ENCODE measurements around the gene KCNQ5.

Gene KCNQ5

GRCh38 chr6:73152966-73153757 lies 531.3 kb downstream of the KCNQ5 start:
- Histone ChIP-seq H2AFZ (ENCODE audit: low read depth, low read length) (no peak overlapping the region), H3K9me3 (ENCODE audit: insufficient read depth, low read length) (no peaks in the 10 kb centered on the region), H3K9ac (ENCODE audit: low read length) (no peak overlapping the region), H3K79me2 (ENCODE audit: low read length) (no peaks in the 10 kb centered on the region), H4K20me1 (ENCODE audit: insufficient read depth, low read length) (no peaks in the 10 kb centered on the region), H3K27ac (ENCODE audit: low read length) (no peak overlapping the region), H3K36me3 (replicated peaks; ENCODE audit: low read depth, low read length) (no peaks in the 10 kb centered on the region), H3K4me3 (ENCODE audit: low read length) (no peak overlapping the region), H3K4me2 (ENCODE audit: low read length) (no peak overlapping the region), H3K4me1 (ENCODE audit: low read length) (peaks cover 11% of the 10 kb centered on the region; the same call in 1 of the 2 replicates), H3K27me3 (ENCODE audit: low read depth, low read length) (no peaks in the 10 kb centered on the region)
- TF ChIP-seq EZH2phosphoT487 (IDR thresholded peaks at IDR 0.05; ENCODE audit: low read depth) (no peak), CTCF (IDR thresholded peaks at IDR 0.05; ENCODE audit: low read depth, low read length) (no peak)

GRCh38 chr6:73156793-73157767 lies 535.2 kb downstream of the KCNQ5 start:
- no peaks in the 10 kb centered on the region for H3K27me3 ChIP-seq (ENCODE audit: low read depth, low read length)
- no peak for TF ChIP-seq CTCF (IDR thresholded peaks at IDR 0.05; ENCODE audit: low read depth, low read length)
- TF ChIP-seq EZH2phosphoT487 (IDR thresholded peaks at IDR 0.05; ENCODE audit: low read depth), result no peak
- H3K27ac ChIP-seq (ENCODE audit: low read length), result no peak overlapping the region
- H3K9me3 ChIP-seq (ENCODE audit: insufficient read depth, low read length), result no peaks in the 10 kb centered on the region
- H4K20me1 ChIP-seq (ENCODE audit: insufficient read depth, low read length), result no peaks in the 10 kb centered on the region
- no peak overlapping the region for H3K4me2 ChIP-seq (ENCODE audit: low read length)
- peaks cover 10% of the 10 kb centered on the region; the same call in 1 of the 2 replicates for H3K4me1 ChIP-seq (ENCODE audit: low read length)
- no peaks in the 10 kb centered on the region for H3K79me2 ChIP-seq (ENCODE audit: low read length)
- no peaks in the 10 kb centered on the region for H3K36me3 ChIP-seq (replicated peaks; ENCODE audit: low read depth, low read length)
- no peak overlapping the region for H3K4me3 ChIP-seq (ENCODE audit: low read length)
- H3K9ac ChIP-seq (ENCODE audit: low read length), result no peak overlapping the region
- H2AFZ ChIP-seq (ENCODE audit: low read depth, low read length), result no peak overlapping the region

GRCh38 chr6:73157870-73158269 lies 536.0 kb downstream of the KCNQ5 start:
- Histone ChIP-seq H3K36me3 (replicated peaks; ENCODE audit: low read depth, low read length) (no peaks in the 10 kb centered on the region), H3K9me3 (ENCODE audit: insufficient read depth, low read length) (no peaks in the 10 kb centered on the region), H3K79me2 (ENCODE audit: low read length) (no peaks in the 10 kb centered on the region), H3K27ac (ENCODE audit: low read length) (no peak overlapping the region), H3K27me3 (ENCODE audit: low read depth, low read length) (no peaks in the 10 kb centered on the region), H3K4me2 (ENCODE audit: low read length) (no peak overlapping the region), H3K9ac (ENCODE audit: low read length) (no peak overlapping the region), H3K4me3 (ENCODE audit: low read length) (no peak overlapping the region), H4K20me1 (ENCODE audit: insufficient read depth, low read length) (no peaks in the 10 kb centered on the region), H3K4me1 (ENCODE audit: low read length) (peaks cover 3% of the 10 kb centered on the region; the same call in 1 of the 2 replicates), H2AFZ (ENCODE audit: low read depth, low read length) (no peak overlapping the region)
- TF ChIP-seq CTCF (IDR thresholded peaks at IDR 0.05; ENCODE audit: low read depth, low read length) (no peak), EZH2phosphoT487 (IDR thresholded peaks at IDR 0.05; ENCODE audit: low read depth) (no peak)

GRCh38 chr6:73169111-73169510 lies 547.2 kb downstream of the KCNQ5 start:
- H3K4me1 ChIP-seq (ENCODE audit: low read length), result no peaks in the 10 kb centered on the region
- H3K9me3 ChIP-seq (ENCODE audit: insufficient read depth, low read length), result no peaks in the 10 kb centered on the region
- no peak overlapping the region for H2AFZ ChIP-seq (ENCODE audit: low read depth, low read length)
- H4K20me1 ChIP-seq (ENCODE audit: insufficient read depth, low read length), result no peaks in the 10 kb centered on the region
- H3K36me3 ChIP-seq (replicated peaks; ENCODE audit: low read depth, low read length), result no peaks in the 10 kb centered on the region
- TF ChIP-seq CTCF (IDR thresholded peaks at IDR 0.05; ENCODE audit: low read depth, low read length) (no peak), EZH2phosphoT487 (IDR thresholded peaks at IDR 0.05; ENCODE audit: low read depth) (no peak)
- H3K79me2 ChIP-seq (ENCODE audit: low read length), result no peaks in the 10 kb centered on the region
- no peaks in the 10 kb centered on the region for H3K27me3 ChIP-seq (ENCODE audit: low read depth, low read length)
- no peak overlapping the region for H3K27ac ChIP-seq (ENCODE audit: low read length)
- H3K9ac ChIP-seq (ENCODE audit: low read length), result no peak overlapping the region
- H3K4me2 ChIP-seq (ENCODE audit: low read length), result no peak overlapping the region
- no peak overlapping the region for H3K4me3 ChIP-seq (ENCODE audit: low read length)
